Prostate gland (tissue), 2 donors: Measurements from ENCODE around the gene PTDSS2. TPM values are rescaled to one million over a fixed set of nuclear protein-coding genes. Genes with fewer than 3 reads are reported as not detected.

Source experiments
- DNase-seq: peaks from one replicate; pipeline ENCODE4 v3.0.0-alpha.2; 2019; ENCODE audit warnings: low spot score
- H3K27ac ChIP-seq, 2 donors: fragments of 200-600 bp; sonication (generic); 2 replicates each; pipeline ENCODE4 v1.5.1; 2017 to 2019
- H3K27me3 ChIP-seq: fragments of 200-600 bp; sonication (generic); replicated peaks from 2 replicates; pipeline ENCODE4 v1.5.1; 2019; ENCODE audit not compliant: insufficient read depth
- H3K36me3 ChIP-seq, 2 donors: fragments of 200-600 bp; sonication (generic); 1 replicate in 1 of 2; 2 replicates in 1 of 2; pipeline versions ENCODE4 v1.5.1 to v1.8.1; 2017 to 2019
- H3K4me1 ChIP-seq: fragments of 200-600 bp; sonication (generic); replicated peaks from 2 replicates; pipeline ENCODE4 v1.5.1; 2019
- H3K4me3 ChIP-seq, 2 donors: fragments of 200-600 bp; sonication (generic); 2 replicates each; pipeline ENCODE4 v1.5.1; 2017 to 2019
- H3K9me3 ChIP-seq: fragments of 200-600 bp; sonication (generic); 2 replicates; pipeline ENCODE4 v1.5.1; 2017
- POLR2A ChIP-seq: fragments of 450-650 bp; IDR thresholded peaks from one replicate; pipeline ENCODE4 v1.6.1; 2016; ENCODE audit warnings: antibody characterized with exemption, mild to moderate bottlenecking
- POLR2AphosphoS5 ChIP-seq: sonication (generic); formaldehyde crosslinking; IDR thresholded peaks from one replicate; pipeline ENCODE4 v1.6.1; 2017; ENCODE audit warnings: antibody characterized with exemption
- WGBS: methylation state at CpG from one replicate; pipeline ENCODE4 v1.1.5; 2018; 5-methylcytosine and 5-hydroxymethylcytosine counted together
- intact Hi-C: fragments of 100-400 bp; cut with DNase I; formaldehyde crosslinking; loops from one replicate; pipeline ENCODE4 v1.14.2; 2022
- total RNA-seq, 2 donors: library from RNA; depleted of rRNA; stranded (reverse); fragments of >200 nt; gene quantifications; one replicate each; pipeline ENCODE4 v1.1.0, GENCODE V29; 2016
- TF ChIP-seq, protein P1 (sequence below), 4 experiments: fragments of 200-600 bp in 2 of 4; fragments of 450-650 bp in 2 of 4; sonication (generic) in 2 of 4; IDR thresholded peaks; 1 replicate in 3 of 4; 2 replicates in 1 of 4; pipeline ENCODE4 v1.5.1; 2016 to 2019; ENCODE audit warnings: antibody characterized with exemption in 4 of 4, mild to moderate bottlenecking in 2 of 4, moderate library complexity in 2 of 4

Gene PTDSS2
- total RNA-seq, 2 donors from 2014 or later = 46.3 to 50.3 TPM

DNA sequence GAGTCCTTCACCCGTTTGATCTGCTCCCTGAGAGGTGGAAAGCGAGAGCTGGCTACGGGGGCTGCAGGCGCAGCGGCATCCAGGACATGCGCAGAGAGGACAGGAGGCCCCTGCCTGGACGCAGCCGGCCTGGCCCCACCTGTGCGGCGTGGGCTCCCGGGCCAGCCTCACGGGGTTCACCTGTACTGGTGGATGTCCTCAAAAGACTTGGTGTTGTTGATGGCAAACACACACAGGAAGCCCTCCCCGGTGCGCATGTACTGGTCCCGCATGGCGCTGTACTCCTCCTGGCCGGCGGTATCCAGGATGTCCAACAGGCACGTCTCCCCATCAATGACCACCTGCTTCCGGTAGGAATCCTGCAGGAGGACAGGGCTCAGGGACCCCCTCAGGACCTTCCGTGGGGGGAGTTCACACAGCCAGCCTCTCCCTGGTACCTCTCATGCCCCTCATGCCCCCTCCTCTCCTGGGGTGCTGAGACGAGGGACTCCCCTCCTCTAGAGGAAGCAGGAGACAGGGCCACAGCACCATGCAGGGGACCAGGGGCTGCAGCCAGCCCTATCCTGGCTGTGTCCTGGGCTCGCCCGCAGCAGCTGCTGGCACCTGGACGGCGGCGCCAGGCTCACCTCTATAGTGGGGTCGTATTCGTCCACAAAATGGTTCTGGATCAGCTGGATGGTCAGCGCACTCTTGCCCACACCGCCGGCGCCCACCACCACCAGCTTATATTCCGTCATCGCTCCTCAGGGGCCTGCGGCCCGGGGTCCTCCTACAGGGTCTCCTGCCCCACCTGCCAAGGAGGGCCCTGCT, 83.7 kb downstream of the PTDSS2 start:
- H3K36me3 ChIP-seq = peaks cover 4 to 18% of the 10 kb centered on the region in 2 donors
- 76% methylated on average over 37 of the region's 37 CpGs for WGBS
- no peak for DNase-seq
- intact Hi-C loops = no loop called here
- peak overlapping the region in 1 of 2 donors; percentile 82 for H3K27ac ChIP-seq
- TF ChIP-seq, protein P1, sequence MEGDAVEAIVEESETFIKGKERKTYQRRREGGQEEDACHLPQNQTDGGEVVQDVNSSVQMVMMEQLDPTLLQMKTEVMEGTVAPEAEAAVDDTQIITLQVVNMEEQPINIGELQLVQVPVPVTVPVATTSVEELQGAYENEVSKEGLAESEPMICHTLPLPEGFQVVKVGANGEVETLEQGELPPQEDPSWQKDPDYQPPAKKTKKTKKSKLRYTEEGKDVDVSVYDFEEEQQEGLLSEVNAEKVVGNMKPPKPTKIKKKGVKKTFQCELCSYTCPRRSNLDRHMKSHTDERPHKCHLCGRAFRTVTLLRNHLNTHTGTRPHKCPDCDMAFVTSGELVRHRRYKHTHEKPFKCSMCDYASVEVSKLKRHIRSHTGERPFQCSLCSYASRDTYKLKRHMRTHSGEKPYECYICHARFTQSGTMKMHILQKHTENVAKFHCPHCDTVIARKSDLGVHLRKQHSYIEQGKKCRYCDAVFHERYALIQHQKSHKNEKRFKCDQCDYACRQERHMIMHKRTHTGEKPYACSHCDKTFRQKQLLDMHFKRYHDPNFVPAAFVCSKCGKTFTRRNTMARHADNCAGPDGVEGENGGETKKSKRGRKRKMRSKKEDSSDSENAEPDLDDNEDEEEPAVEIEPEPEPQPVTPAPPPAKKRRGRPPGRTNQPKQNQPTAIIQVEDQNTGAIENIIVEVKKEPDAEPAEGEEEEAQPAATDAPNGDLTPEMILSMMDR (IDR thresholded peaks at IDR 0.05) = no peak
- no peak for TF ChIP-seq POLR2A
- no peak for TF ChIP-seq POLR2AphosphoS5
- H3K4me1 ChIP-seq = peaks cover 23% of the 10 kb centered on the region
- peak overlapping the region; percentile 76 to 81 for H3K4me3 ChIP-seq
- H3K9me3 ChIP-seq = no peaks in the 10 kb centered on the region
- no peaks in the 10 kb centered on the region for H3K27me3 ChIP-seq

DNA sequence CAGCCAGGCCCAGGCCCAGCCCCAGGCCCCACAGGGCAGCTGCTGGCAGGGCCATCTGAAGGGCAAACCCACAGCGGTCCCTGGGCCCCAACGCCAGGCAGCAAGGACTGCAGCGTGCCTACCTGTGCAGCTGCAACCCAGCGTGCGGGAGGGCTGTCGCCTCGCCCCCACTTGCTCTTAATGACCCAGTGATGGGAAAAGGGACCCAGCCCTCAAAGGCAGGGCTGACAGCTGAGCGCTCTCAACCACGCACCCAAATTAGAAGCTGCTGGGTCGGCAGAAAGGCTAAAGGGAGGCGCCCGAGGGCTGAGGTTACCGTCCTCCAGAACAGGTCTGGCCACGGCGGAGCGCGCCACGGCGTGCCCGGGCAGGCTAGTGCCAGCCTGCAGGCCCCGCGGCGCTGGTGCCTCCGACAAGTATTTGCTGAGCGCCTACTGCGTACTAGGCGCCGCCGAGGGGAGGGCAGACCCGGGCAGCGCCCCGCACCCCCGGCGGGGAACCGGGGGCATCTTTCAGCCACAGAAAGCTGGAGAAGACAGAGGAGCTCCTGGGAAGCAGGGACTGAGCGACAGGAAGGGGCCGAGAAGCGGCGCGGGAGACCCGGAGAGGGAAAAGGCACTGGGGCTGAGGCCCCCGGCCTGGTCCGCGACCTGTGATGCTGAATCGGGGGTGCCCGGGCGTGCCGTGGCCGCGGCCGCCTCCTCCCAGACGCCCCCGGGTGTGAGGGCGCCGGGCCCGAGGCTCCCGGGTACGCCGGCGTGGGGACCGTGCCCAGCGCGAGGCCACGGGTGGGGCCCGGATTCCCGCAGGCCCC, 84.5 kb downstream of the PTDSS2 start:
- Histone ChIP-seq H3K27ac (peak overlapping the region; percentile 82 to 86), H3K9me3 (no peaks in the 10 kb centered on the region), H3K27me3 (no peaks in the 10 kb centered on the region), H3K36me3 (peaks cover 4 to 18% of the 10 kb centered on the region in 2 donors), H3K4me1 (peaks cover 23% of the 10 kb centered on the region), H3K4me3 (peak overlapping the region; percentile 76 to 81)
- DNase-seq = peak; percentile 87
- TF ChIP-seq POLR2AphosphoS5 = peak; percentile 59
- TF ChIP-seq, protein P1 (IDR thresholded peaks at IDR 0.05) = peak in 1 of 4 experiments; percentile 25
- TF ChIP-seq POLR2A = peak; percentile 42
- WGBS = 4% methylated on average over 50 of the region's 66 CpGs
- intact Hi-C loops = no loop called here

DNA sequence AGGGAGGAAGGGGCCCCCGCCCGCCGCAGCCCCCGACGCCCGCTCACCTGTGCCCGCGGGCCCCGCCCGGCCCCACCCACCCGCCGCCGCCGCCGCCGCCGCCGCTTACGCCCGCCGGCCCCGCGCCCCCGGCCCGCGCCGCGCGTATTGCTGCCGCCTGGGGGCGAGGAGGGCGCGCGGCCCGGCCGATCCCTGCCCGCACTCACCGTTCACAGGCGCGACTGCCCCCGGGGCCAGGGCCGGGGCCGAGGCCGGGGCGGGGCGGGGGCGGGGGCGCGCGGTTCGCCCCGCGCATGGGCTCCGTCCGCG, 85.1 kb downstream of the PTDSS2 start:
- Histone ChIP-seq H3K4me3 (peak overlapping the region; percentile 76 to 81), H3K27ac (peak overlapping the region in 1 of 2 donors; percentile 82), H3K27me3 (no peaks in the 10 kb centered on the region), H3K36me3 (peaks cover 4 to 18% of the 10 kb centered on the region in 2 donors), H3K9me3 (no peaks in the 10 kb centered on the region), H3K4me1 (peaks cover 23% of the 10 kb centered on the region)
- 4% methylated on average over 10 of the region's 56 CpGs for WGBS
- DNase-seq = no peak
- TF ChIP-seq, protein P1 (IDR thresholded peaks at IDR 0.05) = no peak
- no peak for TF ChIP-seq POLR2A
- TF ChIP-seq POLR2AphosphoS5 = no peak
- intact Hi-C loops = no loop called here

DNA sequence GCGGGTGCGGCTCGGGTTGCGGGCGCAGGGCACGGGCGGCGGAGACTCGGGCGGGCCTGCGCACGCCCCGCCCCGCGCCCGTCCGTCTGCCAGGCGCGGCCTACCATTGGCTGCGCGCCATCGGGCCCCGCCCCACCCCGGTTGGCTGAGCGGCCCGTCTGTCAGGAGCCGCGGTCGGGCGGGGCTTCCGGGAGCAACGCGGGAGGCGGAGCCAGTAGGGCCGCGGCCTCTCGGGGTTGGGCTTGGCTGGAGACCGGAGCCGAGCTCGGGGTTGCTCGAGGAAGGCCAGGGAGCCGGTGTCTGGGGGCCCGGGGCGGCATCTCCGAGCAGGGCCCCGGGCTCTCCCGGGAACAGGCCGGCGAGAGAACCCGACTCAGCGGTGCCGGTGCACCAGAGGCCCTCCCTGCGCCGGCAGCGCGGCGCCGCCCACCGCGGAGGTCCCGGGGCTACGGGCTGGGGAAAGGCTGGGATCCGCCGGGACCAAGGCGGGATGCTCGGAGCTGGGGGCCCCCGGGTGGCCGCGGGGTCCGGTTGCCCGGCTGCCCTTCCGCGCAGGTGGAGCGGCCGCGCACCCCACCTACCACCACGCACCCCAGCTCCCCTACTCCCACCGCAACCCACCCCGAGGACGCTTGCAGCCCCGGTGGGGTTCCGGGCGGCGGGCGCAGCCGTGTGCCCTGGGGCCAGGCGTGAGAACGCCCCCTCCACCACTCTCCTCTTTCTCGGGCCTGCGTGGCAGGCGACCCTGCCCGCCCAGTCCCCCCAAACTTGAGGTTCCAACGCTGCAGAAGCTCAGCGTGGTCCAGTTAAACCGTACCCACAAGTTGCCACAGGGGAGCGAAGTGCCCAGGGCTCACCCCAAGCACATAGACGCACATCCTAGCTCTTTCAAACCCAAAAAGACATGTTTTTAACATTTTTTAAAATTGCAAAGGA, 85.7 kb downstream of the PTDSS2 start, which contains the start of gene HRAS:
Gene HRAS (minus strand): TSS at position 58 of the 936 bp plus-strand sequence.
- Histone ChIP-seq H3K27me3 (no peaks in the 10 kb centered on the region), H3K36me3 (peaks cover 4 to 18% of the 10 kb centered on the region in 2 donors), H3K4me3 (peak within 1 kb of the TSS; percentile 76 to 81), H3K27ac (peak within 1 kb of the TSS; percentile 83 to 86), H3K4me1 (peaks cover 23% of the 10 kb centered on the region), H3K9me3 (no peaks in the 10 kb centered on the region)
- WGBS = 4% methylated on average over 58 of the region's 97 CpGs
- DNase-seq = peak; percentile 95
- intact Hi-C loops = no loop called here
- TF ChIP-seq POLR2A (peak; percentile 84), POLR2AphosphoS5 (peak; percentile 89)
- TF ChIP-seq, protein P1 (IDR thresholded peaks at IDR 0.05) = no peak
